H9 (cell line): Measurements from ENCODE around the gene SWI5. TPM values are rescaled to one million over a fixed set of nuclear protein-coding genes. Genes with fewer than 3 reads are reported as not detected.

Experiments
- DNase-seq: peaks from one replicate; pipeline ENCODE4 v3.0.0-alpha.2; 2017
- H2AFZ ChIP-seq: one replicate; pipeline ENCODE4 v1.6.1; 2013; ENCODE audit warnings: mild to moderate bottlenecking, low read length, control low read depth, moderate library complexity
- H2AK5ac ChIP-seq: 2 replicates; pipeline ENCODE4 v1.6.1; 2013; ENCODE audit warnings: low read length, control low read depth, mixed read lengths; ENCODE audit not compliant: insufficient read length
- H2BK120ac ChIP-seq: one replicate; pipeline ENCODE4 v1.6.1; 2013; ENCODE audit warnings: low read depth, mild to moderate bottlenecking, low read length, control low read depth, inconsistent platforms; ENCODE audit not compliant: poor library complexity, severe bottlenecking
- H2BK12ac ChIP-seq: 2 replicates; pipeline ENCODE4 v1.6.1; 2013; ENCODE audit warnings: low read length, control low read depth, mixed read lengths, low read depth; ENCODE audit not compliant: insufficient read length
- H2BK15ac ChIP-seq: 2 replicates; pipeline ENCODE4 v1.6.1; 2013; ENCODE audit warnings: low read depth, low read length, control low read depth
- H2BK20ac ChIP-seq: one replicate; pipeline ENCODE4 v1.6.1; 2013; ENCODE audit warnings: low read depth, mild to moderate bottlenecking, low read length, control low read depth, inconsistent platforms; ENCODE audit not compliant: poor library complexity, severe bottlenecking
- H2BK5ac ChIP-seq: 2 replicates; pipeline ENCODE4 v1.6.1; 2013; ENCODE audit warnings: low read length, control low read depth, mixed read lengths; ENCODE audit not compliant: insufficient read length
- H3K14ac ChIP-seq: 2 replicates; pipeline ENCODE4 v1.6.1; 2013; ENCODE audit warnings: low read length, control low read depth; ENCODE audit not compliant: insufficient read depth
- H3K18ac ChIP-seq: 2 replicates; pipeline ENCODE4 v1.6.1; 2013; ENCODE audit warnings: low read depth, mild to moderate bottlenecking, mixed read lengths, low read length, control low read depth; ENCODE audit not compliant: insufficient read length
- H3K23ac ChIP-seq: 2 replicates; pipeline ENCODE4 v1.6.1; 2013; ENCODE audit warnings: low read length, control low read depth, mixed read lengths, low read depth; ENCODE audit not compliant: insufficient read length
- H3K23me2 ChIP-seq: 2 replicates; pipeline ENCODE4 v1.6.1; 2013; ENCODE audit warnings: low read depth, mild to moderate bottlenecking, mixed read lengths, low read length, control low read depth; ENCODE audit not compliant: insufficient read length, poor library complexity, severe bottlenecking
- H3K27ac ChIP-seq: 2 replicates; pipeline ENCODE4 v1.5.1; 2013; ENCODE audit warnings: low read length, control low read depth, mixed read lengths, low read depth; ENCODE audit not compliant: insufficient read length
- H3K27me3 ChIP-seq: 2 replicates; pipeline ENCODE4 v1.6.1; 2013; ENCODE audit warnings: low read length, control low read depth, inconsistent platforms; ENCODE audit not compliant: insufficient read depth
- H3K4ac ChIP-seq: 2 replicates; pipeline ENCODE4 v1.6.1; 2013; ENCODE audit warnings: low read depth, mild to moderate bottlenecking, control low read depth, inconsistent platforms, low read length, moderate library complexity
- H3K4me1 ChIP-seq: 2 replicates; pipeline ENCODE4 v1.6.1; 2013; ENCODE audit warnings: low read length, control low read depth, inconsistent platforms; ENCODE audit not compliant: insufficient read depth
- H3K4me2 ChIP-seq: 2 replicates; pipeline ENCODE4 v1.6.1; 2013; ENCODE audit warnings: low read length, control low read depth, mixed read lengths; ENCODE audit not compliant: insufficient read length, insufficient read depth
- H3K56ac ChIP-seq: 2 replicates; pipeline ENCODE4 v1.6.1; 2013; ENCODE audit warnings: low read depth, mild to moderate bottlenecking, mixed read lengths, low read length, control low read depth; ENCODE audit not compliant: insufficient read length
- H3K79me1 ChIP-seq: 2 replicates; pipeline ENCODE4 v1.6.1; 2013; ENCODE audit warnings: low read depth, mild to moderate bottlenecking, moderate library complexity, low read length, control low read depth, inconsistent platforms; ENCODE audit not compliant: insufficient read depth, poor library complexity, severe bottlenecking
- H3K79me2 ChIP-seq: 2 replicates; pipeline ENCODE4 v1.6.1; 2013; ENCODE audit warnings: low read length, control low read depth, inconsistent platforms; ENCODE audit not compliant: insufficient read depth
- H3K9ac ChIP-seq: 2 replicates; pipeline ENCODE4 v1.6.1; 2013; ENCODE audit warnings: low read length, control low read depth, mixed read lengths; ENCODE audit not compliant: insufficient read length; ENCODE audit errors: extremely low read depth
- H3K9me3 ChIP-seq: one replicate; pipeline ENCODE4 v1.6.1; 2013; ENCODE audit warnings: low read depth, low read length, inconsistent platforms; ENCODE audit not compliant: control insufficient read depth
- H3T11ph ChIP-seq: one replicate; pipeline ENCODE4 v1.6.1; 2013; ENCODE audit warnings: mild to moderate bottlenecking, low read length, control low read depth, inconsistent platforms
- H4K20me1 ChIP-seq: one replicate; pipeline ENCODE4 v1.6.1; 2013; ENCODE audit not compliant: control insufficient read depth, insufficient read length, insufficient read depth
- H4K5ac ChIP-seq: 2 replicates; pipeline ENCODE4 v1.6.1; 2013; ENCODE audit warnings: low read depth, mild to moderate bottlenecking, mixed read lengths, low read length, control low read depth; ENCODE audit not compliant: insufficient read length
- H4K8ac ChIP-seq: replicated peaks from 2 replicates; pipeline ENCODE4 v1.6.1; 2013; ENCODE audit warnings: low read length, control low read depth, mixed read lengths, low read depth; ENCODE audit not compliant: insufficient read length
- H4K91ac ChIP-seq: 2 replicates; pipeline ENCODE4 v1.6.1; 2013; ENCODE audit warnings: low read depth, mild to moderate bottlenecking, moderate library complexity, mixed read lengths, low read length, control low read depth; ENCODE audit not compliant: insufficient read length
- H3K27ac Mint-ChIP-seq, 3 experiments: 2 replicates in 2 of 3; 3 replicates in 1 of 3; pipeline ENCODE4 v1.8.0; 2020 to 2021; ENCODE audit warnings: mixed read lengths in 3 of 3, mild to moderate bottlenecking in 1 of 3, moderate library complexity in 1 of 3
- H3K27me3 Mint-ChIP-seq: 2 replicates; pipeline ENCODE4 v1.8.0; 2021; ENCODE audit warnings: low read depth, mild to moderate bottlenecking, moderate library complexity, mixed read lengths
- H3K36me3 Mint-ChIP-seq, 3 experiments: 2 replicates in 2 of 3; 3 replicates in 1 of 3; pipeline ENCODE4 v1.8.0; 2020 to 2021; ENCODE audit warnings: low read depth in 3 of 3, mixed read lengths in 3 of 3; ENCODE audit not compliant: insufficient read depth in 1 of 3
- H3K4me1 Mint-ChIP-seq, 2 experiments: 2 replicates each; pipeline ENCODE4 v1.8.0; 2020; ENCODE audit warnings: mixed read lengths in 2 of 2
- H3K4me3 Mint-ChIP-seq, 2 experiments: 2 replicates in 1 of 2; 3 replicates in 1 of 2; pipeline ENCODE4 v1.8.0; 2020 to 2021; ENCODE audit warnings: mild to moderate bottlenecking in 2 of 2, mixed read lengths in 2 of 2, moderate library complexity in 1 of 2
- H3K9me3 Mint-ChIP-seq, 2 experiments: 2 replicates in 1 of 2; 3 replicates in 1 of 2; pipeline ENCODE4 v1.8.0; 2020; ENCODE audit warnings: mild to moderate bottlenecking in 2 of 2, mixed read lengths in 2 of 2, moderate library complexity in 1 of 2
- CTCF ChIP-seq: fragments of 200-600 bp; sonication (generic); conservative IDR thresholded peaks from 3 replicates; pipeline ENCODE4 v1.8.0; 2021; ENCODE audit warnings: antibody characterized with exemption, mild to moderate bottlenecking
- WGBS: extraction: QIAGEN DNeasy Blood & Tissue Kit; methylation state at CpG from one replicate; pipeline ENCODE4 v1.1.7; 2013; ENCODE audit warnings: missing lambda C conversion rate, low lambda C conversion rate, mixed read lengths; ENCODE audit not compliant: insufficient read length; ENCODE audit errors: extremely low coverage; 5-methylcytosine and 5-hydroxymethylcytosine counted together
- total RNA-seq: library from RNA; stranded (reverse); gene quantifications from 2 replicates; pipeline ENCODE4 v1.2.1, GENCODE V29; 2021

Gene SWI5
- total RNA-seq, 1 experiment from 2014 or later = 25.6 TPM

GRCh38 chr9:128292009-128292408, 15.9 kb downstream of the SWI5 start:
- no peak overlapping the region for H3K4me3 Mint-ChIP-seq
- peaks cover 3 to 16% (median 7%) of the 10 kb centered on the region in 3 experiments; a peak in 5 of 7 replicates for H3K36me3 Mint-ChIP-seq
- no peak overlapping the region for H3K27ac Mint-ChIP-seq

More at GRCh38 chr9:128292009-128292408, 15.9 kb downstream of the SWI5 start:
- no CpG with 5 or more reads among the region's 3 CpGs for WGBS
- H3K9me3 Mint-ChIP-seq = no peaks in the 10 kb centered on the region
- H3K4me2 ChIP-seq = no peak overlapping the region
- H3K27me3 ChIP-seq = no peaks in the 10 kb centered on the region
- no peak overlapping the region for H2BK120ac ChIP-seq
- H3K4me1 ChIP-seq = no peaks in the 10 kb centered on the region
- H3K56ac ChIP-seq = no peak overlapping the region
- no peak overlapping the region for H2BK15ac ChIP-seq
- H2BK5ac ChIP-seq = no peak overlapping the region
- TF ChIP-seq CTCF = no peak
- no peak overlapping the region for H2BK12ac ChIP-seq
- H3K4me1 Mint-ChIP-seq = peaks cover 2 to 4% of the 10 kb centered on the region in 2 experiments
- 0 out of 2 replicates have a peak, but pooled peaks cover 1% of the 10 kb centered on the region for H3K79me2 ChIP-seq
- no peak overlapping the region for H3K4ac ChIP-seq
- no peak overlapping the region for H4K5ac ChIP-seq
- no peaks in the 10 kb centered on the region; the same call in 1 of the 2 replicates for H3K27me3 Mint-ChIP-seq
- no peak overlapping the region for H4K8ac ChIP-seq
- H3K23ac ChIP-seq = no peak overlapping the region
- no peak overlapping the region for H3K14ac ChIP-seq
- H2AFZ ChIP-seq = no peak overlapping the region
- H4K91ac ChIP-seq = no peak overlapping the region
- no peak for DNase-seq
- no peak overlapping the region for H3T11ph ChIP-seq
- H3K9ac ChIP-seq = no peak overlapping the region
- H4K20me1 ChIP-seq = no peaks in the 10 kb centered on the region
- H2AK5ac ChIP-seq = no peak overlapping the region
- H3K9me3 ChIP-seq = no peaks in the 10 kb centered on the region
- H2BK20ac ChIP-seq = no peak overlapping the region
- H3K23me2 ChIP-seq = no peaks in the 10 kb centered on the region
- no peak overlapping the region for H3K27ac ChIP-seq
- no peak overlapping the region for H3K18ac ChIP-seq
- H3K79me1 ChIP-seq = no peaks in the 10 kb centered on the region
